ENCODE data around the gene FNDC11. TPM values are rescaled to one million over a fixed set of nuclear protein-coding genes. Genes with fewer than 3 reads are reported as not detected.
"Not testable (repeated sequence)": the region's sequence is repeated elsewhere in the genome, so short reads cannot be mapped to it uniquely, and the experiment has no call there.

Gene FNDC11
- total RNA-seq, 2 experiments from 2014 or later: 0.41 to 3.0 TPM

DNA sequence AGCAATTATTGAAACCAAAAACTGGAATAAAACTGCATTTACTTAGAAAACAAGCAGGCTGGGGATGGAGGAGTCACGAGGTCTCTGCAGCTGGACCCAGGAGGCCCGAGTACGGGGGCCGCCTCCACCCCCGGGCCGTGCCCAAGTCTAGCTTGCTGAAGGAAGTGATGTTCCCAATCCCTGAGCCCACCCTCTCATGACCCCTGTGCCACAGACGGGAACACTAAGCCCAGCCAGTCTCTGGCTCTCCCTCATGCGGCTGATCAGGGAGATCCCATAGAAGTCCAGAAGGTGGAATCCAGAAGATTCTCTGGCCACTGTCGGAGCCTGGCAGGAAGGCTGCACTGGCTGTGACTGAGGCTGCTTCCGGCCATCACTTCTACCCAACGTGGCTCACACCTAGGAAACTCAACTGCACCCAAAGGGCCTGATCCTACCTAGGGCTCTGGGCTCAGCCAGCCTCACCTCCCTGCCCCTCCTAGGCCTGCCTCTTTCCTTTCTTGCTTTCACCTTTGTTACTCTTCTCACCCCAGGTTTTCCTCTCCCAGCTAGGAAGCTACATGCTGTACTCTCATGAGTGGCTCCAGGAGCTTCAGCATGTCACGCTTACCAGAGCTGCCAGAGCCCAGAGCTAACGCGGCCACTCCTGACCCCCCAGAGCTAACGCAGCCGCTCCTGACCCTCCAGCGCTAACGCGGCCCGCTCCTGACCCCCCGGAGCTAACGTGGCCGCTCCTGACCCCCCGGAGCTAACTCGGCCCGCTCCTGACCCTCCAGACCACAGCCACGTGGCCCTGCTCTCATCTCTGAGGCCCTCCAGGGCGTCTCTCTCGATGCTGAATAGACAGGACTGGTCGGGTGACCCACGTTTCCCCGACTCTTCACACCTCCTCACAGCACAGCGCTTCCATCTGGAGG, 44.8 kb downstream of the FNDC11 start:
- ChIA-PET CTCF (ENCODE audit: unreplicated experiment) (no interaction called here), POLR2A (no interaction called here)
- H4K20me1 ChIP-seq (ENCODE audit: insufficient read depth, low read length): no peaks in the 10 kb centered on the region
- H3K4me2 ChIP-seq (ENCODE audit: low read length): no peak overlapping the region
- H3K79me2 ChIP-seq (ENCODE audit: insufficient read depth, low read depth, low read length): no peaks in the 10 kb centered on the region
- no peaks in the 10 kb centered on the region for H3K9me3 ChIP-seq (ENCODE audit: low read length)
- no peak overlapping the region for H3K27ac ChIP-seq (ENCODE audit: low read depth, low read length, poor library complexity, severe bottlenecking)
- BruUV-seq (replicated peaks): no TSS peak
- no peak overlapping the region for H3K4me3 ChIP-seq (ENCODE audit: low read depth, low read length, poor library complexity, severe bottlenecking)
- no peak for DNase-seq (ENCODE audit: low spot score)
- peaks cover 37% of the 10 kb centered on the region for H3K36me3 ChIP-seq (ENCODE audit: insufficient read depth, low read length)
- intact Hi-C loops (cut with micrococcal nuclease; ENCODE audit: unreplicated experiment): no loop called here
- no peak overlapping the region for H2AFZ ChIP-seq (ENCODE audit: low read length)
- H3K9me2 ChIP-seq (ENCODE audit: insufficient read depth, low read length): no peaks in the 10 kb centered on the region
- H3K4me1 ChIP-seq (ENCODE audit: insufficient read depth, low read length, poor library complexity, severe bottlenecking): no peaks in the 10 kb centered on the region
- TF ChIP-seq, protein P1, sequence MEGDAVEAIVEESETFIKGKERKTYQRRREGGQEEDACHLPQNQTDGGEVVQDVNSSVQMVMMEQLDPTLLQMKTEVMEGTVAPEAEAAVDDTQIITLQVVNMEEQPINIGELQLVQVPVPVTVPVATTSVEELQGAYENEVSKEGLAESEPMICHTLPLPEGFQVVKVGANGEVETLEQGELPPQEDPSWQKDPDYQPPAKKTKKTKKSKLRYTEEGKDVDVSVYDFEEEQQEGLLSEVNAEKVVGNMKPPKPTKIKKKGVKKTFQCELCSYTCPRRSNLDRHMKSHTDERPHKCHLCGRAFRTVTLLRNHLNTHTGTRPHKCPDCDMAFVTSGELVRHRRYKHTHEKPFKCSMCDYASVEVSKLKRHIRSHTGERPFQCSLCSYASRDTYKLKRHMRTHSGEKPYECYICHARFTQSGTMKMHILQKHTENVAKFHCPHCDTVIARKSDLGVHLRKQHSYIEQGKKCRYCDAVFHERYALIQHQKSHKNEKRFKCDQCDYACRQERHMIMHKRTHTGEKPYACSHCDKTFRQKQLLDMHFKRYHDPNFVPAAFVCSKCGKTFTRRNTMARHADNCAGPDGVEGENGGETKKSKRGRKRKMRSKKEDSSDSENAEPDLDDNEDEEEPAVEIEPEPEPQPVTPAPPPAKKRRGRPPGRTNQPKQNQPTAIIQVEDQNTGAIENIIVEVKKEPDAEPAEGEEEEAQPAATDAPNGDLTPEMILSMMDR (conservative IDR thresholded peaks at IDR 0.05; ENCODE audit: low read length): no peak
- TF ChIP-seq EZH2phosphoT487 (IDR thresholded peaks at IDR 0.05; ENCODE audit: borderline replicate concordance, low read depth, low read length): no peak

DNA sequence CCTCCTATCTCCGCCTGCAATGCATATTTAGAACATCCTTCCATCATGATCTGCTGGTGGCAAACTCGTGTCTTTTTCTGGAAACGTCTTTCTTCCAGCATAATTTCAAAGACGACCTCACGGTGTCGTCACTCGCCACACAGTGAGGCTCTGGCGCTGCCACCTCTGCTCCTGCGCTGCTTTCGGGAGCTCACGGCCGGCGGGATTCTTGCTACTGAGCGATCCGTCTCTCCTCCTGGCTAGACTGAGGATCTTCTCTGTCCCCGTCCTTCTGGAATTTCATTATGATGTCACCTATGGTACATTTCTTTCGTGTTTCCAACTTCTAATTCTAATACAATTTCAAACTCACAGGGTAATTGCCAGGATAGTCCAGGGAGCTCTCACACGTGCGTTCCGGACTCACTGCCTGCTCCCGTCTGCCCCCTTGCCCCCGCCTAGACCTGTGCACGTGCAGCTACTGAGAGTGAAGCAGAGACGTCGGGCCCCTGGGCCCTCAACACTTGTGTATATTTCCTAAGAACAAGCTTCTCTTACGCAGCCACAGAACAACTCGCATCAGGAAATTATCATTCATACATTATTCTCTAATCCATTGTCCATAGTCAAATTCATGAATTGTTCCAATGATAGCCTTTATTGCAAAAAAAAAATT, 45.6 kb downstream of the FNDC11 start:
- Histone ChIP-seq H3K9me2 (ENCODE audit: insufficient read depth, low read length) (no peaks in the 10 kb centered on the region), H3K79me2 (ENCODE audit: insufficient read depth, low read depth, low read length) (no peaks in the 10 kb centered on the region), H3K4me2 (ENCODE audit: low read length) (no peak overlapping the region), H2AFZ (ENCODE audit: low read length) (no peak overlapping the region), H3K4me1 (ENCODE audit: insufficient read depth, low read length, poor library complexity, severe bottlenecking) (no peaks in the 10 kb centered on the region), H4K20me1 (ENCODE audit: insufficient read depth, low read length) (no peaks in the 10 kb centered on the region), H3K9me3 (ENCODE audit: low read length) (no peaks in the 10 kb centered on the region), H3K4me3 (ENCODE audit: low read depth, low read length, poor library complexity, severe bottlenecking) (no peak overlapping the region), H3K36me3 (ENCODE audit: insufficient read depth, low read length) (peaks cover 39% of the 10 kb centered on the region), H3K27ac (ENCODE audit: low read depth, low read length, poor library complexity, severe bottlenecking) (no peak overlapping the region)
- no peak for DNase-seq (ENCODE audit: low spot score)
- POLR2A ChIA-PET: no interaction called here
- intact Hi-C loops (cut with micrococcal nuclease; ENCODE audit: unreplicated experiment): no loop called here
- CTCF ChIA-PET (ENCODE audit: unreplicated experiment): no interaction called here
- BruUV-seq (replicated peaks): no TSS peak
- TF ChIP-seq, protein P1 (conservative IDR thresholded peaks at IDR 0.05; ENCODE audit: low read length): no peak
- no peak for TF ChIP-seq EZH2phosphoT487 (IDR thresholded peaks at IDR 0.05; ENCODE audit: borderline replicate concordance, low read depth, low read length)

DNA sequence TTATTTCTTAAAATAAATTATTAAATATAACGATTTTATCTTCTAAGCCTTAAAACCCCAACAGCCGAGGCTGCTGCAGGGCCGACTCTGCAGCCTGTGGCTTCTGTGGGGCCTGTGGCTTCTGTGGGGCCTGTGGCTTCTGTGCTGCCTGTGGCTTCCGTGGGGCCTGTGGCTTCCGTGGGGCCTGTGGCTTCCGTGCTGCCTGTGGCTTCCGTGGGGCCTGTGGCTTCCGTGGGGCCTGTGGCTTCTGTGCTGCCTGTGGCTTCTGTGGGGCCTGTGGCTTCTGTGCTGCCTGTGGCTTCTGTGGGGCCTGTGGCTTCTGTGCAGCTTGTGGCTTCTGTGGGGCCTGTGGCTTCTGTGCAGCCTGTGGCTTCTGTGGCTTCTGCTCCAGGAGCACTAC, 47.7 kb downstream of the FNDC11 start:
- peaks cover 42% of the 10 kb centered on the region for H3K36me3 ChIP-seq (ENCODE audit: insufficient read depth, low read length)
- H3K4me1 ChIP-seq (ENCODE audit: insufficient read depth, low read length, poor library complexity, severe bottlenecking); H3K79me2 ChIP-seq (ENCODE audit: insufficient read depth, low read depth, low read length); H3K4me2 ChIP-seq (ENCODE audit: low read length); H4K20me1 ChIP-seq (ENCODE audit: insufficient read depth, low read length); intact Hi-C loops (cut with micrococcal nuclease; ENCODE audit: unreplicated experiment); DNase-seq (ENCODE audit: low spot score); H3K9me2 ChIP-seq (ENCODE audit: insufficient read depth, low read length); H3K27ac ChIP-seq (ENCODE audit: low read depth, low read length, poor library complexity, severe bottlenecking); H3K9me3 ChIP-seq (ENCODE audit: low read length); CTCF ChIA-PET (ENCODE audit: unreplicated experiment); POLR2A ChIA-PET; BruUV-seq (replicated peaks); H3K4me3 ChIP-seq (ENCODE audit: low read depth, low read length, poor library complexity, severe bottlenecking); H2AFZ ChIP-seq (ENCODE audit: low read length): not testable (repeated sequence)
